CD4-positive, alpha-beta T cell treated with Interferon gamma for 1 hour (primary cell): ENCODE data around the gene ALG8.

Source experiments
- DNase-seq: peaks from one replicate; pipeline ENCODE4 v3.0.0-alpha.2; 2020

Gene ALG8

DNA sequence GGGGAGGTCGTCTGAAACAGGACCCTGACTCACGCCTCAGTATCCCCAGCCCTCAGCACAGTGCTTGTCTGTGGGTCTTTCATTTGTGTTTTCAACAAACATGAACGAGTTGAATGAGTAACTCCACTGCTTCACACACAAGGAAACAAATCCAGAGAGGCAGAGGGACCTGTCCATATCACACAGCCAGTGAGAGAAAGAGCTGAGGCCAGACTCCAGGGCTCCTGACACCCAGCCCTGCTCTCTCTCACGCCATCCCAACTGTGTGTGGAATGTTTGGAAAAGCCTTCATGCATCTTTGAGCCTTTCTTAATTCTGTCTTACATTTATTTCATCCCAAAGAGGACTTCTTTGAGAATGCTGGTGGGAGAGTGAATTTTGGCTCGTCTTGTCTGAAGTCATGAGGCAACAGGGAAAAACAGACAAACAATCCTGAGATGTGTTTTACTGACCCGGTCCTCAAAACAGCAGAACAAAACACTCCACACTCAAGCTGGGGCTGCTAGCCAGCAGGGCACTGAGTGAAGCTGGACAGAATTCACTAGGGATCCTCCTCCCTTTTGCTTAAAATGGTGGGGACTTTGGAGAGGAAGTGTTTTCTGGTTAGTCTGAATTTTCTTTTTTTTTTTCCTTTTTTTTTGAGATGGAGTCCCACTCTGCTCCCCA is 19.7 kb upstream of the ALG8 start:
- DNase-seq, result no peak

DNA sequence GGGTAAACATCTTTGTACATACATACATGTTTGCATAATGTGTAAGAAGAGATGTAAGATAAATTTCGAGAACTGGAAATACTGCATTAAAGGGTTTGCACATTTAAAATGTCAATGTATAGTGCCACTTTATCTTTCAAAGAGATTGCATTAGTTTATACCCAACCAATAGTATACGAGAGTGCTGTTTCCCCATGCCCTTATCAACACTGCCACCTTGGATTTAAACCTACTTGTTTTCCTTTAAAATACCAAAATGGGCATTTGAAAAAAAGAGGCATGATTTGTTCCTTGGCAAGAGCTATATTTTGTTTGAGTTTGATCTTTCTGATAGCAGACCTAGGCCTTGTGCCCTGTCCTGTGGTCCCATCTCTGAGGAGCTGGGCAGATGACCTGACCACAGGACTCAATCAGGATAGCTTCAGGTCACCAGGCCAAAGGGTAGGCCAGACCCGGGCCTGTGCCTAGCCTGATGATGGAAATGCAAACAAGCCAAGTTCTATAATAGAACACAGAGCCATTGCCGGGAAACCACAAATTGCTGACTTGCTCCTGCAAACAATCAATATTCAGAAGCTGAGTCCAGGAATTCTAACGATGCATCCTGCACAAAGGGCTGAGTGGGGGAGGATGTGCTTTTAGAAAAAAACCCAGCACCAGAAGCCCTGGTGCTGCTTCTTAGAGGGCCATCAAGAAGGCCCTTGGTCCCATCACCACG is 16.9 kb upstream of the ALG8 start:
- no peak for DNase-seq

DNA sequence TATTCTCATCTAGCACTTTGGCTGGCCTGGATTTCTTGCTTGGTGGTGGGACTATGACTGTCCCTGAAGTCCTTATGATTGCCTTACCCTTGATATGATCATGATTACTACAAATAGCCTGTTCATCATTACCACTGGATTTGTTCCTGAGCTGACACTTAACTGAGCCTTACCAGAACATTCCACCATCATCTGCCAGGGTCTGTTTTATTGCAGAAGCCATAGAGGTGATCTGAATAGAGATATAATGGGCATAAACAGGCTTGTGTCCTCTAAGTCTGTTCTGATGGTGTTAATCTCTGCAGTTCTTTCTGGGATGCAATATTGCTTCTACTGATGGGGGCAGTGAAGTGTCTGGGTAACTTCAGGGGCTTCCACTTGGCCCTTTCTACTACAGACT is 12.4 kb upstream of the ALG8 start:
- no peak for DNase-seq

DNA sequence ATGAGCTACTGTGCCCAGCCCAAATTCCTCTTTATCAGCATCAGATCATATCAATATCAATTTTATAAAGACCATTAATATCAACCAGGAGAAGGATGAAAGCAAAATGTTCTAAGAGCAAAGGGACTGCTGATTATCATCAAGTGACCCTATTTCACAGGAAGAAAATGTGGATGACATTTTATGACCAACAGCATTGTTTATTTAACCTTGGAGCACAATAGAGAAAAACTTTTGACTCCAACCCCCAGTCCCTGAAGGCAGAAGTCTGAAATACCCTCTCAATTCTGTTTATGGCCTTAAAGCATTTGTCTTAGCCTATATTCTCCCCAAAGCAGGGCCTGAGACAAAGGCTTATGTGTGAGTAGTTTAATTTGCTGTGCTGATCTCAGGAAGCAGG is 11.3 kb upstream of the ALG8 start:
- DNase-seq, result no peak

DNA sequence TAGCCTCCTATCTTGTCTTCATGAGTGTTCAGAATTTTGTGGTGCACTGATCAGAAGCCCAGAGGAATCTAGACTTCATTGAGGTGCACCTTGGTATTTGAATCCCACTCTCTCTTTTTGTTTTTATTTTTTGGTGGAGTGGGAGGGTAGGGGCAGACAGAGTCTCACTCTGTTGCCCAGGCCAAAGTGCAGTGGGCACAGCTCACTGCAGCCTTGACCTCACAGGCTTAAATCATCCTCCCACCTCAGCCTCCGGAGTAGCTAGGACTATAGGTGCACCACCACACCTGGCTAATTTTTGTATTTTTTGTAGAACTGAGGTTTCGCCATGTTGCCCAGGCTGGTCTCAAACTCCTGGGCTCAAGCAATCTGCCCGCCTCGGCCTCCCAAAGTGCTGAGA is 10.9 kb upstream of the ALG8 start:
- DNase-seq, result no peak

DNA sequence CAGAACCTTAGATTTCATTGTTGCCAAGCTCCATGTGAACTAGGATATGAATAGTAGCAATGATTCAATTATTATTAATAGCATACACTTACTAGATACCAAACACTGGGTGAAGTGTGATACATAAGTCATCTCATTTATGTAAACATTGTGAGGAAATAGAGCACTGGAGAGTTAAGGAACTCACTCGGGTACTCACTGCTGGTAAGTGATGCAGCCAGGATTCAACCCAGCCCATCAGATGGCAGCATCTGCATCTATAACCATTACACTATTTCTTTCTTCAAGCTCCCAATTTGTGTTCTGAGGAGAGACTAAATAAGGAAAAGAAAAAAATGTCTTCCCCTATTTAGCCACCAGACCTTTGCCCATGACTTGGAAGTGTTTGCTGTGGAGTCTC is 10.2 kb upstream of the ALG8 start:
- DNase-seq, result no peak

DNA sequence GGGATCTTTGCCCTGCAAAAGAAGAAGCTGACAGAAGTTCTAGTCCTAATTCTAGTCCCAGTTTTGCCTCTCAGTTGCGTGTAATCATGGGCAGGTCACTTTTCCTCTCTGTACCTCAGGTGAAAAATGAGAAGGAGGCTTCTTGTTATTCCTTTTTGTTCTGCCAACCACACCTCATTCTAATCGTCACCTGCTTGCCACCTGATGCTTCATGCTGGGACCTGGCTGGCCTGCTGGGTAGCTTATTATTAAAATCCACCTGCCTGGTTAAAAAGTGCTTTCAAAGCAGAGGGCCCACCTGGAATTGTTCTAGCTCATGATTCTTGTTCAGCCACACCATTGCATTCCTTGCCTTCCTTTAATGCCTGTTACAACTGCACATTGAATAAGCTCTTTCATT is 8.4 kb upstream of the ALG8 start:
- DNase-seq, result no peak

DNA sequence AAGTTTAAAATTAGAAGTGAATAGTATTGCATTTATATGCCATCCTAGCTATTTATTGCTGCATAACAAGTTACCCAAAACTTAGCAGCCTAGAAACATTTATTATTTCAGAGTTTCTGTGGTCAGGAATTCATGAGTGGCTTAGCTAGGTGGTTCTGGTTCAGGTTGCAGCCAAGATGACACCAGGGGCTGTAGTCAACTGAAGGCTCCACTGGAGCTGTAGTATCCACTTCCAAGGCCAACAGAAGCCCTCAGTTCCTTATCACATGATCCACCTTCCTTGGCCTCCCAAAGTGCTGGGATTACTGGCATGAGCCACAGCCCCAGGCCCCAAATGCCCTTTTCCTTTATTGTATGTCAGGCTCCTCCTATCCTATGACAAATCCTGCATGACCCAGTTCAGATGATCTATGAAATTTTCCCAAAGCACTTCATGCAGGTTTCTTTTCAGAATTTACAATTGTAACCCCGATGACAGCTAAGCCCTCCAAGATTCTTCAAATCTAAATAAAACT is 6.1 kb upstream of the ALG8 start:
- no peak for DNase-seq

DNA sequence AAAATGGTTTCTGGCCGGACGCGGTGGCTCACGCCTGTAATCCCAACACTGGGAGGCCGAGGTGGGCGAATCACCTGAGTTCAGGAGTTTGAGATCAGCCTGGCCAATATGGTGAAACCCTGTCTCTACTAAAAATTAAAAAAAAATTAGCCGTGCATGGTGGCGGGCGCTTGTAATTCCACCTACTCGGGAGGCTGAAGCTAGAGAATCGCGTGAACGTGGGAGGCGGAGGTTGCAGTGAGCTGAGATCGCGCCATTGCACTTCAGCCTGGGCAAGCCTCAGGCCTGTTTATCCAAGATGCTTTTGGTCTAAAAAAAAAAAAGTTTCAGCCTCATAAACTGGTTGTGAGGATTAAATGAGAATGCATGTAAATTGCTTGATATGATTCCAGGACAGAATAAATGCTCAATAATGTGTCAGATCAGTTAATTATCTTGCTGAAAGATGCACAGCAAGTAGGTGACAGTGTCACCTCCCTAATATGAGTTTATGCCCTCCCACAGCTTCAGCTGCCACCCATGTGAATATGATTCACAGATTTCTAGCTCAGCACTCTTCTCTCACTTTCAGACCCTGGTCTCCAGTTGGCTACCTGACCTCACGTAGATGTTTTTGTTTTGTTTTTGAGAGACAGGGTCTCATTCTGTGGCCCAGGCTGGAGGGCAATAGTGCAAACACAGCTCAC is 1.1 kb upstream of the ALG8 start:
- DNase-seq, result no peak

DNA sequence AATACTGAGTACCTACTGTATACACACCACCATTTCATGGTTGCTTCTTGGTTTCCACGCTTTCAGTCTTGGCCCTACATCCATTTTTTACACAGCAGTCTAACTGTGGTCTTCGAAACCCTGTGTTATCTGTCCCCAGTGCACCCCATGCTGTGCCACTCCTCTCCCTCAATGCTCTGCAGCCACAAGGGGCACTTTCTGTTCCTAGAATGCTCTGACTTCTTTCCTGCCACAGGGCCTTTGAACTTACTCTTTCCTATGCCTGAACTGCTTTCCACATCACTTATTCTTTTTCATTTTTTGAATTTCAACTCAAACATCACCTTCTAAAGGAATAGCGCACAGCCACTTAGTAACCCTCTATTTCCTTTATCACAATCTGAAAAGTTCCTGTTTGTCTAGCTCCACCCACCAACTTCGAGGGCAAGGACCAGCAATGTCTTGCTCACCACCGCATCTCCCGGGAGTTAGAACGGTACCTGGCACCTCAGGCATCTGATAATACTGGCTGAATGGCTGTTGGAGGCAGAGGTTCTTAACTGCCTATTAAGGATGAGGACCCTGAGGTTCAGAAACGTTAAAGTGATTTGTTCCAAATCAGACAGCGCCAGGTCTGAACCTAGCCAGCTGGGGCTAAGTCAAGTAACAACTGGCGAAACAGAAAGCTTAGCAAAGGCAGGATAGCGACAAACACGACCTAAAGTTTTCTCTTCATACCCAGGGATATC is 568 bp downstream of the ALG8 start:
- DNase-seq, result no peak

DNA sequence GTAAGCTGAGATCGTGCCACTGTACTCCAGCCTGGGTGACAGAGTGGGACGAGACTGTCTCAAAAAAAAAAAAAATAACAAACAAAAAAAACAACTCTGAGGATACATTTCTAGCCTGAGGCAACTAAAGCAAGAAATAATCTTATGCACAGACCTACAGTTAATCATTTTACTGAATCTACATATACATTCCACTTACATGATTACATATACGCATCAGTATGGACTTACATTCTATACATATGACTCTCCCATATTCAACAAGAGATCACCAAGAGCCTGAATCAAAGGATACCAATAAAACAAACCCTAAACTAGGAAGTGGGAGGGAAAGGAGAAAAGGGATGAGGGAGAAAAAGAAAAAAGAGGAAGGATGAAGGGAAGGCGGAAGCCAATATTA is 1.1 kb downstream of the ALG8 start:
- no peak for DNase-seq

DNA sequence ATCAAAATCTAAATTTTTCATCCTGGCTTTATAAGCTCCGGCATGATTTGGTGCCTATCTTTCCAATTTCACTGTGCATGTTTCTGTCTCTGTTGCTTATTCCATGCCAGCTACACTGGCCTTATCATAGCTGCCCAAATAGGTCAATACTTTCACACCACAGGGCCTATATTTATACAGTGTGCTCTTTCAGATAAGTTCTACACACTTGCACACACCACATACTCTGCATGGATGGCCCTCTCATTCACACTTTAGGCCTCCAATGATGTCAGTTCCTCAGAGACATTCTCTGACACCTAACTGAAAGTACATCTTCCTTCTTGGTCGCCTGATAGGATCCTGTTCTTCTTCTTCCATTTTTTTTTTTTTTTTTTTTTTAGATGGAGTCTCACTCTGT is 7.0 kb downstream of the ALG8 start:
- no peak for DNase-seq

DNA sequence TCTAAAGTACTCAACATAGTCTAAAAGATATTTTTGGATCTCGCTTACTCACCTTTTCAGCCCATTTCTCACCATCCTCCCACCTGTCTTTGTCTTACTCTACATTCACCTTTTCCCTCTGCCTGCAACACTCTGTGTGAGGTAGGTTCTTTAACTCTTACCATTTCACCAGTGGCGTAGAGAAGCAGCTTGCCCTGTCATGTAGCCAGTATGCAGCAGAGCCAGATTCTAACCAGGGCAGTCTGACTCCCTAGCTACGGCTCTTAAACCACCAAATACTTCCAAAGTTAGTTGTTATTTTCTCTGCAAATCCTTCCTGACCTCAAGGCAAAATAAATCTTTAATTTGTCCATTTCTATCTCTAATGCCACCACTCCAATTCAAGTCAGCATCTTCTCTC is 7.5 kb downstream of the ALG8 start:
- DNase-seq, result no peak

DNA sequence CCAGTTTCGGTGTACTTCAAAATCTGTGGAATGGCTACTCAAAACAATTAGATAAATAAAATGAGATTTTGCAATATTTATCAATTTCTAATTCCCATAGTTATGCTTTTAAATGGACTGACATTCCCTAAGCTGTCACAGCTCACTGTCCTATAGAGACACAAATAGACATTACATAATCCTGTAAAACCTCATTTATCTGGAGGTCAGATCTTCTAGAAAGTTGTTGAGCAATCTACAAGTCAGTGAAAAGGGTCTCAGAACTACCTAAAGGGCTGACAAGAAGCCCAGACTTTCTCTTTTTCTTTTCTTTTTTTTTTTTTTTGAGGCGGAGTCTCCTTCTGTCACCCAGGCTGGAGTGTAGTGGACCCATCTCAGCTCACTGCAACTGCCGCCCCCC is 12.0 kb downstream of the ALG8 start:
- DNase-seq, result no peak

DNA sequence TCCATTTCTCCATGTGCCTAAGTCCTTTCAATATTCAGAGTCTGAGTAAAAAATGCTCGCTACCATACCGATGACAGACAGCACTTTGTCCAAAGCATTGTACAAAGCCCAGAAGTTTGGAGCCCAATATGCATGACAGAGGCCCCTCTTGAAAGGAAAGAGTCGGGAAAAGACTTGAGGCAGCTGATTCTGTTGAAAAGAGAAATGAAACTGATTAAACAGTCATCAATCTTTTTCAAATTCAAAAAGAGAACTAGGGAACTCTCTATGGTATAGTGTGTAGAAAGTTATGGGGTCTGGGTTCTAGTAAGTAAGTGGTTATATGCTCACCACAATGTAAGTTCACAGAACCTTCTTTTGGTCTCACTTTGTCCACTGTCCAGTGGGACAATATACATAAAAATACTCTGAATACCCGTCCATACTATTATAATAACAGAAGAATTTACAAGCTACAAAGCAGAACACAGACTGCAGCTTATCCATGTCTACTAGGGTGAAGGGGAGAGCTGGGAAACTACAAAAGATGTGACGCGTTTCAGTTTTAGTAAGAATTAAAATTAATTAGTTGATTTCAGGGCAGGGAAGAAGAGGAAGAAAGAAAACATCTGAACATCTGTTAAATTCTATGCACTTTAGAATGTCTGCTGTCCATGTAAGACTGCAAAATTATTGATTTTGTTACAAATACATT is 26.7 kb downstream of the ALG8 start:
- no peak for DNase-seq

DNA sequence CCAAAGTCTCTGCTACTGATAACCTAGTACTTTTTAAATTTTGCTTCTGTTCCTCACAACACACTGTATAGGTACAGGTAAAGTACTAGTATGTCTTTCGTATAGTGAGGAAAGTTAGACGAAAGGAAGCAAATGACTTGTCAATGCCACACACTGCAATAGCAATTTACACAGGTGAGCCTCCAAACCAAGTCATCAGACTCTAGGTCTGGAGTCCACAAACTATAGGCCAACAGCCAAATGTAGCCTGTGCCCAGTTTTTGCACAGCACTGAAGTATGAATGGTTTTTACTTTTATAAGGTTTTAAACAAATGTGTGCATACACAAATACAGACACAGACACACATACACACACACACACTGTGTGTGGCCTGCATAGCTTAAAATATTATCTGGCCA is 28.1 kb downstream of the ALG8 start:
- no peak for DNase-seq

DNA sequence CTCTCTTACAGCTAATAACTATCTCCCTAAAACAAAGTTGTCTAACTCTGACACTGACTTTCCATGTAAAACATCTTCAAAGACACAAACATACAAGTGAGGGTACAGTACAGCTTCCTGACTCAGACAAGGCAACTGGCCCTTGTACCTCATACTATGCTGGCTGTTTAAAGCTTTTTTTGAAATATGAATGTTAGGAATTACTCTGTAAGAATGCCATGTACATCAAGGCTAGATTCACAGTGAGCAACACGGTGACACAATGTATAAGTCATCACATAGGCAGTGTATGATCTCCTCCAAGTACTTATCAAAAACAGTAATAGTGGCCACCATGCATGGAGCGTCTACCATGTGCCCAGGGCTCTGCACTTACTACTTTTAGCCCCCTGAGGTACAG is 28.6 kb downstream of the ALG8 start:
- no peak for DNase-seq

DNA sequence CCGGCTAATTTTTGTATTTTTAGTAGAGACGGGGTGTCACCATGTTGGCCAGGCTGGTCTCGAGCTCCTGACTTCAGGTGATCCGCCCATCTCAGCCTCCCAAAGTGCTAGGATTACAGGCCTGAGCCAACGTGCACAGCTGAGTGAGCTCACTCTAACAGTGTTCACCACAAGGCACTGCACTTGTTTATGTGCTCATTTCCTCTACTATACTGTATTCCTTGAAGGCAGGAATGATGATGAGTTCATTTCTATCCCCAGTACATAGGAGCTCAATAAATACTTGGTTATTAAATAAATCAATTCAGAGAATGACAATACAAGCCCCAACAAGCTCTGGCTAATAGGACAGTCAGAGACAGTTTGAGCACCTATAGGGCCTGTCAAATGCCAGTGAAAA is 29.1 kb downstream of the ALG8 start:
- DNase-seq, result no peak

DNA sequence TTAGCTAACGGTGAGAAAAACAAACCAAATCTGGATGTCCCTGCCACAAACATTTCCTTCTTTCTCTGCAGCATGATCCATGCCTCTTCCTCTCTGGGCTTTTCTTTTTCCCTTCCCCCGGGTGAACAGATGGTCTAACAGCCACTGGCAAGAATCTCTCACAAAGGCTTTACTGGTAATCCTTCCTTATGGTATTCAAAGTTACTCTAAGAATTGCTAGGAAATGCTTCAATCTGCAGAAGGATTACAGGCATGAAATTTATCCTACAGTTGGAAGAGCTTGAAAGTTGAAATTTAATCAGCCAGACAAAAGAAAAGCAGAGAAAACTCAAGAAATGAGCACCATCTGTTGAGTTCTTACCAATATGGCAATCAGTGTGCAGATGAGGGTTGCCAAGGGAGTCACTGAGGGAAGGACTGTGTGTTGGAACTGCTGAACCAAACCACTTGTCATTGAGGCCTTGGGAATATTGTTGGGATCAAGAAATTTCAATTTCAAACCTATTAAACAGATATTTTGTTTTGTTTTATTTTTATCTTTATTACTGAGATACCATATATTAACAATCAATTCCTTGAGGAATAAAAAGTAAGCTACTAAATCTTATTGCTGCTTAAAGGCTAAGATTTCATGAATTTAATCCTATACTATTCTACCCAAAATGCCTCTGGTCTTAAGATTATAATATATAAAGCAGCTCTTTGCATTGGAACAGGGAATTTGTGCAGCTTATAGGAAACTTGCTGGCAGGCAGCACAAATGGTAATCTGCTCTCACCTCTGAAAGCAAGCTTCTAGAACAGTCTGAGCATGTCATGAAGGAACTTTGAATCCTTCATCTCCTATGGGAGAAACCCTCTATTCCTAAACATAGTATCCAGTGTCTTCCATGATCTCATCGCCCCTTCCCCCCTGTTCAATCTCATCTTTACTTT is 30.1 kb downstream of the ALG8 start:
- no peak for DNase-seq

DNA sequence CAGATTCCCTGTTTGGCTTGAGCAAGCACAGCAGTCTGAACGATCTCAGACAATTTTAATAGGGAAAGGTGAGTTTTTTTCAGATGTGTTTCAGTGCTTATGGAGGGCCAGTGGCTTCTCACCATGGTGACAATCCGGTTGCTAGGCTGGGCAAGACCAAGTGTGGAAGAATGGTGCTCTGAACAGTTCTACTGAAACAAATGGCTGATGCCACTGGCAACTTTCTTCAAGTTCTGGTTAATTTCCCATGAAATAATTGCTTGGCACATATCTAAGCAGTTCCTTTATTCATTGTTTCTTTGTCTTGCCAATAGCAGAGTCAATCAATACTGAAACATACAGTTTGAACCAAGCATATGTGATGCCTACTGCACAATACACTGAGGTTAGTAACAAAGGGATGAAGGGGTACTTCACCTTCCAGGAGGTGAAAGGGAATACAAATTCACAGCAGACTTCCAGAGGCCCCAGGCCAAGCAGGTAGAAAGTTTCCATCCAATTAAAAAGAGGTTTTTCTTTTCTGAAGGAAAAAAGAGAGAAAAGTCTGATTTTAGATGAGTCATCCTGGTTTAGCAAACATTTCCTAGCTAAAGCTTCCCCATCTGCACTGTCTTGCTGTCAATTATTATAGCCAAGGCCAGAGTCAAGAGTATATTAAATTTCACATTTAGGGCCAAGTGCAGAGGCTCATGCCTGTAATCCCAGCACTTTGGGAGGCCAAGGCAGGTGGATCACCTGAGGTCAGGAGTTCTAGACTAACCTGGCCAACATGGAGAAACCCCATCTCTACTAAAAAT is 38.6 kb downstream of the ALG8 start:
- no peak for DNase-seq

DNA sequence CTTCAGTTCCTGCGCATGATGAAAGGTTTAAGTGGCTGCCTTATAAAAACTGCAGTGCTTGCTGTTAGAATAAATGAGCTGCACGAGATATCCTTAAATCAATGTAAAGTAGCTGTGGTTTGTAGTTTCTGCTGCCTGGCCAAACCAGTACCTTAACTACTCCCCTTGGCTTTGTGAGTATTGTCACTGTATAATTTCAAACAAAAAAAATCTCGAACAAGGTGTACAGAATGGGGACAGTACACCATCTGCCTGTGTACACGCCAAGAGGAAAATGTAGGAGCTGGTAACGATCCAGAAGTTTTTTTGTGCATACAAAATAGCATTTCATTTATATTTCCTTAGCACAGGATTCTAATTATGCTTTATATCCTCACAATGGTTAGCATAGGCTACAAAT is 39.2 kb downstream of the ALG8 start:
- no peak for DNase-seq
